B cell (primary cell): Measurements from ENCODE around the gene PDX1. TPM values are rescaled to one million over a fixed set of nuclear protein-coding genes. Genes with fewer than 3 reads are reported as not detected.
A peak's percentile ranks its signal among the peaks of the same experiment; 100 is the strongest.

Experiments
- ATAC-seq: fragments of 200-7000 bp; cut with Tn5 transposase; one replicate; pipeline ENCODE4 v1.10.0; 2021; ENCODE audit warnings: low read depth, mild to moderate bottlenecking, moderate number of reproducible peaks, moderate library complexity
- CTCF ChIA-PET: fragments of 350-600 bp; sonication (Branson Sonifier 250); formaldehyde crosslinking; loops from one replicate; lab custom pipeline; 2021; ENCODE audit warnings: antibody characterized with exemption, inconsistent platforms; lab: Charles Lee
- POLR2A ChIA-PET: fragments of 350-600 bp; sonication (Branson Sonifier 250); formaldehyde crosslinking; loops from one replicate; lab custom pipeline; 2021; ENCODE audit warnings: antibody characterized with exemption; lab: Charles Lee
- DNase-seq: peaks from one replicate; pipeline ENCODE4 v3.0.0; 2013
- H2AFZ ChIP-seq: 2 replicates; pipeline ENCODE4 v1.6.1; 2012; ENCODE audit warnings: mild to moderate bottlenecking, low read depth, low read length; ENCODE audit not compliant: insufficient read depth, poor library complexity, severe bottlenecking
- H3K27ac ChIP-seq, 2 donors: 1 replicate in 1 of 2; 2 replicates in 1 of 2; pipeline ENCODE4 v1.5.1; 2012 to 2013; ENCODE audit warnings: low read length in 2 of 2, mild to moderate bottlenecking in 2 of 2, moderate library complexity in 1 of 2
- H3K27me3 ChIP-seq, 4 experiments: fragments of 200-600 bp in 1 of 4; sonication (generic) in 1 of 4; replicated peaks in 1 of 4; 1 replicate in 2 of 4; 2 replicates in 2 of 4; pipeline versions ENCODE4 v1.6.1 to v1.7.0; 2013 to 2016; ENCODE audit warnings: low read length in 3 of 4, mild to moderate bottlenecking in 2 of 4, mixed read lengths in 1 of 4, moderate library complexity in 1 of 4; ENCODE audit not compliant: insufficient read depth in 4 of 4, control insufficient read depth in 3 of 4; ENCODE audit errors: control extremely low read depth in 1 of 4
- H3K36me3 ChIP-seq, 2 experiments: replicated peaks in 1 of 2; 1 replicate in 1 of 2; 2 replicates in 1 of 2; pipeline versions ENCODE4 v1.6.1 to v1.7.1; 2013; ENCODE audit warnings: low read length in 1 of 2; ENCODE audit not compliant: insufficient read depth in 2 of 2, control insufficient read depth in 1 of 2; ENCODE audit errors: control extremely low read depth in 1 of 2, extremely low read depth in 1 of 2
- H3K4me1 ChIP-seq, 2 donors: fragments of 200-600 bp in 1 of 2; sonication (generic) in 1 of 2; 1 replicate in 1 of 2; 2 replicates in 1 of 2; pipeline versions ENCODE4 v1.5.1 to v1.6.1; 2013 to 2017; ENCODE audit warnings: low read length in 2 of 2; ENCODE audit not compliant: control insufficient read depth in 2 of 2, insufficient read depth in 2 of 2
- H3K4me2 ChIP-seq: replicated peaks from 2 replicates; pipeline ENCODE3; 2012; ENCODE audit warnings: mild to moderate bottlenecking, low read depth, low read length; ENCODE audit not compliant: poor library complexity, severe bottlenecking
- H3K4me3 ChIP-seq, 5 experiments: fragments of 200-600 bp in 1 of 5; sonication (generic) in 1 of 5; 1 replicate in 3 of 5; 2 replicates in 2 of 5; pipeline versions ENCODE4 v1.5.1 to v1.7.0; 2011 to 2016; ENCODE audit warnings: low read length in 4 of 5, mild to moderate bottlenecking in 4 of 5, low read depth in 2 of 5, control low read depth in 1 of 5, moderate library complexity in 1 of 5; ENCODE audit not compliant: insufficient read depth in 1 of 5; ENCODE audit errors: control extremely low read depth in 1 of 5, extremely low read depth in 1 of 5
- H3K79me2 ChIP-seq: fragments of 200-600 bp; sonication (generic); one replicate; pipeline ENCODE4 v1.6.0; 2016; ENCODE audit warnings: low read length; ENCODE audit not compliant: control insufficient read depth, insufficient read depth
- H3K9ac ChIP-seq: fragments of 200-600 bp; sonication (generic); 2 replicates; pipeline ENCODE4 v1.6.1; 2017; ENCODE audit warnings: mild to moderate bottlenecking, low read length, moderate library complexity
- H3K9me3 ChIP-seq, 3 donors: one replicate each; pipeline versions ENCODE4 v1.6.1 to v1.7.1; 2013; ENCODE audit warnings: low read length in 2 of 3; ENCODE audit not compliant: control insufficient read depth in 2 of 3, insufficient read depth in 1 of 3; ENCODE audit errors: control extremely low read depth in 1 of 3
- H4K20me1 ChIP-seq: 2 replicates; pipeline ENCODE4 v1.6.0; 2012; ENCODE audit warnings: mild to moderate bottlenecking, low read length; ENCODE audit not compliant: insufficient read depth, control insufficient read depth, poor library complexity, severe bottlenecking
- H3K27ac Mint-ChIP-seq: one replicate; pipeline ENCODE4 v1.8.0; 2021; ENCODE audit warnings: mixed read lengths
- H3K27me3 Mint-ChIP-seq: one replicate; pipeline ENCODE4 v1.8.0; 2021; ENCODE audit warnings: mixed read lengths
- H3K4me1 Mint-ChIP-seq: one replicate; pipeline ENCODE4 v1.8.0; 2021; ENCODE audit warnings: mixed read lengths
- H3K4me3 Mint-ChIP-seq: one replicate; pipeline ENCODE4 v1.8.0; 2021; ENCODE audit warnings: mixed read lengths
- H3K9me3 Mint-ChIP-seq: one replicate; pipeline ENCODE4 v1.8.0; 2022; ENCODE audit warnings: mixed read lengths; ENCODE audit not compliant: insufficient read depth
- EZH2 ChIP-seq: IDR thresholded peaks from 2 replicates; pipeline ENCODE4 v1.6.1; 2012; ENCODE audit warnings: borderline replicate concordance, low read depth, mild to moderate bottlenecking, moderate library complexity, low read length; ENCODE audit not compliant: insufficient read depth, poor library complexity, severe bottlenecking
- WGBS: methylation state at CpG from one replicate; pipeline ENCODE4 v1.1.5; 2013; ENCODE audit warnings: missing lambda C conversion rate; ENCODE audit not compliant: insufficient coverage; 5-methylcytosine and 5-hydroxymethylcytosine counted together
- intact Hi-C: fragments of 100-400 bp; cut with micrococcal nuclease; formaldehyde crosslinking; loops from one replicate; pipeline ENCODE4 v1.10.0; 2022
- polyA plus RNA-seq: library from polyadenylated mRNA; depleted of rRNA; stranded (reverse); fragments of >200 nt; gene quantifications from 2 replicates; pipeline ENCODE4 v1.2.3, GENCODE V29; 2012
- total RNA-seq, 2 donors: library from RNA; stranded (reverse); fragments of 120-200 nt in 1 of 2; gene quantifications; 1 replicate in 1 of 2; 2 replicates in 1 of 2; pipeline versions ENCODE4 v1.2.3 to v1.2.4, GENCODE V29; 2013 to 2022
- TF ChIP-seq, protein P1 (sequence below): fragments of 200-600 bp; IDR thresholded peaks from one replicate; pipeline ENCODE4 v1.8.0; 2022; ENCODE audit warnings: antibody characterized with exemption, mild to moderate bottlenecking

Gene PDX1
- total and polyA plus RNA-seq, 2 donors (not counting 1 experiment from before 2014, with no cell fraction given): not detected

DNA sequence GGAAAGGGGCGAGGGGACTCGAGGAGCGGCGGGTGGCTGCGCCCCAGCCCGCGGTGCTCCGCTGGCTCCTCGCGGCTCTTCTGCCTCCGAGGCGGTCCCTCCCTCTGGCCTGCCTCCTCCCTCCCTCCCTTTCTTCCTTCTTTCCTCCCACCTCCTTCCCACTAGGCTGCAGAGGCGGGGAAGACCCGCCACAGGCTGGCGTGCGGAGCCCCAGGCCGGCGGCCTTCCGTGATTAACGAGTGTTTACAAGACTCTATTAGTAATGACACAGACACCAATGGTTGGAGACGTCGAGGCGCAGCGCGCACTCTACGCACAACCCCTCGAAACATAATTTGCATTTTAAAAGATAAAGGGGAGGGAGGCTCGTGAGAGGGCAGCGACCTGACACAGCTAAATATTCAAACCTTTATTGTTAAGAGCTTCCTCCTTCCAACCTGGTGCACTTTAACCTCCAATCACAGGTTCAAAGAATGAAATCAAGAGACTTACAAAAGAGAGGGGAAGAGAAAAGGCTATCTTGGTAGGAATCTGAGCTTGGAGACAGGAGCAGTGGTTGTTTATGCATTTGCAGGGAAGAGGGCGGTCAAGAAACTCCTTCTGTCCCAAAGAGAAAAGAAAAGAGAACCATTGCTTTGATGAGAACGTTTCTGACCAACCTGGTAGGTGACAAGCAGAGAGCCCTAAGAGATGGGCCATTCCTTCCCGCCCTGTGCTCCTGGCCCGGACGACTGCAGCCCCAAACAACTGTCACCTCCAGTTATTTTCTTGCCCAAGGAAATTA, 49.5 kb downstream of the PDX1 start, which contains the start of gene CDX2:
Gene CDX2 (minus strand): TSS at position 234 of the 784 bp plus-strand sequence. CDS start 309 bp downstream, outside the sequence.
- no peak within 1 kb of the TSS for H3K27ac Mint-ChIP-seq
- peak; percentile 53 for DNase-seq
- peaks cover 75% of the 10 kb centered on the region for H3K27me3 Mint-ChIP-seq
- peak within 1 kb of the TSS; percentile 78 for H3K4me2 ChIP-seq
- peak; percentile 46 for ATAC-seq
- H2AFZ ChIP-seq: peak within 1 kb of the TSS; percentile 11
- peak within 1 kb of the TSS; percentile 76 for H3K4me3 Mint-ChIP-seq
- H3K27ac ChIP-seq: no peak within 1 kb of the TSS
- H3K4me1 ChIP-seq: peaks cover 43 to 56% of the 10 kb centered on the region in 2 donors
- CTCF ChIA-PET: interaction anchor here (1.6 to 3.4 kb wide), 3 partner anchors 16 to 142 kb away, joined by 5 to 15 read pairs (median 8); no protein-coding TSS in a partner anchor
- peaks cover 34% of the 10 kb centered on the region for H3K4me1 Mint-ChIP-seq
- no peak for TF ChIP-seq EZH2
- TF ChIP-seq, protein P1, sequence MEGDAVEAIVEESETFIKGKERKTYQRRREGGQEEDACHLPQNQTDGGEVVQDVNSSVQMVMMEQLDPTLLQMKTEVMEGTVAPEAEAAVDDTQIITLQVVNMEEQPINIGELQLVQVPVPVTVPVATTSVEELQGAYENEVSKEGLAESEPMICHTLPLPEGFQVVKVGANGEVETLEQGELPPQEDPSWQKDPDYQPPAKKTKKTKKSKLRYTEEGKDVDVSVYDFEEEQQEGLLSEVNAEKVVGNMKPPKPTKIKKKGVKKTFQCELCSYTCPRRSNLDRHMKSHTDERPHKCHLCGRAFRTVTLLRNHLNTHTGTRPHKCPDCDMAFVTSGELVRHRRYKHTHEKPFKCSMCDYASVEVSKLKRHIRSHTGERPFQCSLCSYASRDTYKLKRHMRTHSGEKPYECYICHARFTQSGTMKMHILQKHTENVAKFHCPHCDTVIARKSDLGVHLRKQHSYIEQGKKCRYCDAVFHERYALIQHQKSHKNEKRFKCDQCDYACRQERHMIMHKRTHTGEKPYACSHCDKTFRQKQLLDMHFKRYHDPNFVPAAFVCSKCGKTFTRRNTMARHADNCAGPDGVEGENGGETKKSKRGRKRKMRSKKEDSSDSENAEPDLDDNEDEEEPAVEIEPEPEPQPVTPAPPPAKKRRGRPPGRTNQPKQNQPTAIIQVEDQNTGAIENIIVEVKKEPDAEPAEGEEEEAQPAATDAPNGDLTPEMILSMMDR: no peak
- 11% methylated on average over 18 of the region's 34 CpGs for WGBS
- intact Hi-C loops: loop anchor here (5.0 kb wide), 1 partner anchor 47 kb away; no protein-coding TSS in a partner anchor
- peak within 1 kb of the TSS in 3 of 5 experiments; percentile 25 to 51 (median 27) for H3K4me3 ChIP-seq
- no peaks in the 10 kb centered on the region for H3K79me2 ChIP-seq
- H3K9ac ChIP-seq: peak within 1 kb of the TSS; percentile 44
- peaks cover 0 to 58% (median 0%) of the 10 kb centered on the region in 3 donors for H3K9me3 ChIP-seq
- peaks cover 0 to 92% (median 69%) of the 10 kb centered on the region in 4 experiments for H3K27me3 ChIP-seq
- no peaks in the 10 kb centered on the region for H3K9me3 Mint-ChIP-seq
- POLR2A ChIA-PET: interaction anchor here (0.5 kb wide), 1 partner anchor 192 kb away, joined by 3 read pairs; no protein-coding TSS in a partner anchor
- no peaks in the 10 kb centered on the region for H4K20me1 ChIP-seq
- H3K36me3 ChIP-seq: no peaks in the 10 kb centered on the region
